HepG2 (cell line): ENCODE results near the gene TJAP1. TPM values are rescaled to one million over a fixed set of nuclear protein-coding genes. Genes with fewer than 3 reads are reported as not detected.

Experiments used
- ATAC-seq: fragments of 200-7000 bp; cut with Tn5 transposase; 3 replicates; pipeline ENCODE4 v1.9.1; 2020; ENCODE audit warnings: mild to moderate bottlenecking, moderate library complexity
- BruUV-seq: library from RNA; stranded (reverse); fragments of 400-500 nt; replicated peaks from 2 replicates; lab custom pipeline; 2021; lab: Mats Ljungman, UMichigan
- CTCF ChIA-PET: fragments of 300-600 bp; formaldehyde crosslinking; extraction: SDS; loops from one replicate; lab custom pipeline; 2021; ENCODE audit warnings: low total read pairs, inconsistent platforms, low intra/inter-chr PET ratio; lab: Yijun Ruan, JAX
- POLR2A ChIA-PET: fragments of 350-600 bp; sonication (Branson Sonifier 250); formaldehyde crosslinking; loops from one replicate; lab custom pipeline; 2020; ENCODE audit warnings: antibody characterized with exemption, inconsistent platforms; lab: Yijun Ruan, JAX
- DNase-seq: peaks from one replicate; pipeline ENCODE4 v3.0.0-alpha.2; 2015; ENCODE audit warnings: low spot score
- FAIRE-seq: peaks from 3 replicates; lab custom pipeline; 2011; peaks lifted over from hg19 to GRCh38; lab: Jason Lieb, UNC
- H2AFZ ChIP-seq: one replicate; pipeline ENCODE4 v1.6.1; 2011; ENCODE audit warnings: low read length, inconsistent platforms
- H3K27ac ChIP-seq: fragments of 300-600 bp; 3 replicates; pipeline ENCODE4 v1.8.0; 2011; ENCODE audit warnings: mixed run types, mild to moderate bottlenecking, mixed read lengths, low read length, inconsistent platforms; ENCODE audit not compliant: insufficient read depth; ENCODE audit errors: extremely low read length
- H3K27me3 ChIP-seq, 2 experiments: fragments of 200-600 bp in 1 of 2; 2 replicates in 1 of 2; 3 replicates in 1 of 2; pipeline versions ENCODE4 v1.6.0 to v1.8.0; 2011; ENCODE audit warnings: low read length in 2 of 2, mild to moderate bottlenecking in 2 of 2, moderate library complexity in 2 of 2, inconsistent platforms in 1 of 2; ENCODE audit not compliant: insufficient read depth in 2 of 2, control insufficient read depth in 1 of 2
- H3K36me3 ChIP-seq, 2 experiments: fragments of 200-600 bp in 1 of 2; replicated peaks in 1 of 2; 2 replicates in 1 of 2; 3 replicates in 1 of 2; pipeline versions ENCODE4 v1.5.1 to v1.8.0; 2011; ENCODE audit warnings: low read length in 2 of 2, inconsistent platforms in 1 of 2; ENCODE audit not compliant: insufficient read depth in 2 of 2, control insufficient read depth in 1 of 2
- H3K4me1 ChIP-seq: 2 replicates; pipeline ENCODE4 v1.5.1; 2012; ENCODE audit warnings: low read length, inconsistent platforms; ENCODE audit not compliant: insufficient read depth
- H3K4me2 ChIP-seq: 2 replicates; pipeline ENCODE4 v1.6.0; 2011; ENCODE audit warnings: low read depth, low read length, inconsistent platforms
- H3K4me3 ChIP-seq, 3 experiments: fragments of 200-600 bp in 1 of 3; sonication (generic), shearing (Covaris generic) in 1 of 3; replicated peaks in 1 of 3; 2 replicates each; pipeline ENCODE4 v1.5.1; 2011 to 2016; ENCODE audit warnings: low read length in 3 of 3, inconsistent platforms in 2 of 3, low read depth in 2 of 3, mild to moderate bottlenecking in 2 of 3, control low read depth in 1 of 3, mixed read lengths in 1 of 3; ENCODE audit not compliant: insufficient read depth in 1 of 3
- H3K79me2 ChIP-seq: one replicate; pipeline ENCODE4 v1.6.1; 2011; ENCODE audit warnings: low read length, inconsistent platforms; ENCODE audit not compliant: insufficient read depth
- H3K9ac ChIP-seq: 2 replicates; pipeline ENCODE4 v1.6.0; 2011; ENCODE audit warnings: mild to moderate bottlenecking, low read depth, low read length, inconsistent platforms; ENCODE audit not compliant: insufficient read depth
- H3K9me3 ChIP-seq: 2 replicates; pipeline ENCODE4 v1.5.1; 2012; ENCODE audit warnings: mild to moderate bottlenecking, low read length
- H4K20me1 ChIP-seq: 2 replicates; pipeline ENCODE4 v1.6.0; 2011; ENCODE audit warnings: inconsistent platforms, mild to moderate bottlenecking, low read length, moderate library complexity; ENCODE audit not compliant: insufficient read depth
- BATF2 ChIP-seq: sonication (generic); formaldehyde crosslinking; IDR thresholded peaks from 2 replicates; pipeline ENCODE4 v1.8.0; 2022; ENCODE audit warnings: mild to moderate bottlenecking, missing genetic modification reagents, moderate library complexity
- CAMTA2 ChIP-seq: sonication (generic); formaldehyde crosslinking; IDR thresholded peaks from 2 replicates; pipeline ENCODE4 v1.4.0; 2020; ENCODE audit warnings: mild to moderate bottlenecking, missing genetic modification reagents, borderline replicate concordance
- GLMP ChIP-seq: sonication (generic); formaldehyde crosslinking; IDR thresholded peaks from 2 replicates; pipeline ENCODE4 v1.9.0; 2021; ENCODE audit warnings: missing genetic modification reagents, mild to moderate bottlenecking, borderline replicate concordance
- KLF15 ChIP-seq: sonication (generic); formaldehyde crosslinking; IDR thresholded peaks from 2 replicates; pipeline ENCODE4 v1.8.1; 2023; ENCODE audit warnings: borderline replicate concordance, mild to moderate bottlenecking, inconsistent platforms, missing genetic modification reagents, mixed read lengths
- NKX3-1 ChIP-seq: sonication (generic); formaldehyde crosslinking; IDR thresholded peaks from 2 replicates; pipeline ENCODE4 v1.5.0; 2020; ENCODE audit warnings: missing genetic modification reagents
- U2AF1 ChIP-seq: fragments of 200-400 bp; formaldehyde crosslinking; optimal IDR thresholded peaks from 2 replicates; pipeline ENCODE3; 2017; ENCODE audit warnings: mild to moderate bottlenecking, low read depth, low read length
- U2AF2 ChIP-seq: fragments of 200-400 bp; formaldehyde crosslinking; IDR thresholded peaks from 2 replicates; pipeline ENCODE4 v1.6.1; 2017; ENCODE audit warnings: low read depth, mild to moderate bottlenecking, low read length
- ZGPAT ChIP-seq: IDR thresholded peaks from 2 replicates; pipeline ENCODE4 v1.6.1; 2016; ENCODE audit warnings: mild to moderate bottlenecking
- ZNF543 ChIP-seq: sonication (generic); formaldehyde crosslinking; IDR thresholded peaks from 2 replicates; pipeline ENCODE4 v1.4.0; 2020; ENCODE audit warnings: mild to moderate bottlenecking, missing genetic modification reagents
- ZNF557 ChIP-seq: sonication (generic); formaldehyde crosslinking; IDR thresholded peaks from 2 replicates; pipeline ENCODE4 v1.4.0; 2020; ENCODE audit warnings: missing genetic modification reagents
- ZNF780A ChIP-seq: sonication (generic); formaldehyde crosslinking; IDR thresholded peaks from 2 replicates; pipeline ENCODE4 v1.8.0; 2022; ENCODE audit warnings: mild to moderate bottlenecking, missing genetic modification reagents, moderate library complexity
- WGBS: methylation state at CpG from one replicate; pipeline ENCODE4 v1.1.6; 2017; ENCODE audit warnings: low lambda C conversion rate; 5-methylcytosine and 5-hydroxymethylcytosine counted together
- in situ Hi-C: cut with HindIII; loops from 2 replicates; pipeline ENCODE4 v1.10.0; 2017; ENCODE audit warnings: low pct_unique_long_range_greater_than_20kb; ENCODE audit not compliant: extremely low pct_ligation_motif_present
- intact Hi-C: fragments of 100-400 bp; cut with micrococcal nuclease; formaldehyde crosslinking; loops from one replicate; pipeline ENCODE4 v1.10.0; 2022; ENCODE audit not compliant: unreplicated experiment
- polyA plus RNA-seq, 8 experiments: library from polyadenylated mRNA; depleted of rRNA in 3 of 8; stranded (reverse) in 7 of 8; unstranded in 1 of 8; fragments of >200 nt; fragmentation: Illumina TruSeq in 4 of 8; extraction: Trizol in 4 of 8; gene quantifications; 2 replicates each; pipeline versions ENCODE4 v1.2.1 to v1.2.3, GENCODE V29; 2011 to 2016; ENCODE audit warnings: low read depth in 4 of 8, missing spikeins in 1 of 8, mixed read lengths in 1 of 8; ENCODE audit not compliant: insufficient read depth in 1 of 8
- total RNA-seq, 5 experiments: library from RNA; depleted of rRNA; stranded (reverse); fragments of >200 nt; fragmentation: Illumina TruSeq; extraction: Trizol; gene quantifications; 2 replicates each; pipeline ENCODE4 v1.2.3, GENCODE V29; 2016; ENCODE audit warnings: low read depth in 1 of 5

The TJAP1 gene
- total and polyA plus RNA-seq, 2 of the 13 experiments (the other 11 are each of a cell fraction or from before 2014, with no cell fraction given): 15.7 to 41.6 TPM

GRCh38 chr6:43472515-43472914 is 4.9 kb upstream of the TJAP1 start:
- H3K36me3 ChIP-seq: no peaks in the 10 kb centered on the region
- H3K27me3 ChIP-seq: peaks cover 0 to 17% of the 10 kb centered on the region in 2 experiments; a peak in 2 of 5 replicates
- no peak overlapping the region for H3K27ac ChIP-seq
- no peak overlapping the region for H3K4me3 ChIP-seq
- intact Hi-C loops (no loop called here), in situ Hi-C loops (no loop called here)
- H3K4me2 ChIP-seq: no peak overlapping the region
- 79% methylated on average over 4 of the region's 4 CpGs for WGBS
- CTCF ChIA-PET: no interaction called here
- no peaks in the 10 kb centered on the region for H3K79me2 ChIP-seq
- no peaks in the 10 kb centered on the region for H3K9me3 ChIP-seq
- DNase-seq: no peak
- peaks cover 7% of the 10 kb centered on the region for H3K4me1 ChIP-seq
- ATAC-seq: no peak
- FAIRE-seq: no peak
- no TSS peak for BruUV-seq
- TF ChIP-seq NKX3-1 (CRISPR knock-in tag): no peak
- TF ChIP-seq ZNF780A (CRISPR knock-in tag): no peak
- TF ChIP-seq BATF2: no peak
- no peak for TF ChIP-seq U2AF2
- TF ChIP-seq ZNF557 (CRISPR knock-in tag): no peak
- no peak overlapping the region for H3K9ac ChIP-seq
- POLR2A ChIA-PET: no interaction called here
- H2AFZ ChIP-seq: no peak overlapping the region
- no peaks in the 10 kb centered on the region for H4K20me1 ChIP-seq

- FAIRE-seq (no peak), ATAC-seq (no peak), DNase-seq (no peak)
- POLR2A ChIA-PET: interaction anchor here (1.1 kb wide), 1 partner anchor 10 kb away, joined by 3 read pairs; no protein-coding TSS in a partner anchor
- in situ Hi-C loops (no loop called here), intact Hi-C loops (no loop called here)
- Histone ChIP-seq H2AFZ (no peak overlapping the region), H4K20me1 (no peaks in the 10 kb centered on the region), H3K79me2 (peaks cover 21% of the 10 kb centered on the region), H3K9ac (no peak overlapping the region), H3K27me3 (no peaks in the 10 kb centered on the region; a peak in 1 of 5 replicates), H3K27ac (no peak overlapping the region), H3K4me3 (no peak overlapping the region), H3K36me3 (no peaks in the 10 kb centered on the region; a peak in 1 of 5 replicates), H3K9me3 (no peaks in the 10 kb centered on the region), H3K4me1 (peaks cover 34% of the 10 kb centered on the region), H3K4me2 (no peak overlapping the region)
- CTCF ChIA-PET: no interaction called here
- 35% methylated on average over 6 of the region's 6 CpGs for WGBS
- no TSS peak for BruUV-seq
- no peak for TF ChIP-seq ZNF543 (CRISPR knock-in tag)
- TF ChIP-seq GLMP (CRISPR knock-in tag): no peak
- no peak for TF ChIP-seq ZGPAT
- TF ChIP-seq U2AF1: no peak
- no peak for TF ChIP-seq KLF15 (CRISPR knock-in tag)
- no peak for TF ChIP-seq CAMTA2
Measured at GRCh38 chr6:43475516-43475915, 1.9 kb upstream of the TJAP1 start.
